B cell (primary cell): ENCODE measurements around the gene MEF2B. TPM values are rescaled to one million over a fixed set of nuclear protein-coding genes. Genes with fewer than 3 reads are reported as not detected.
"Not testable (repeated sequence)": the region's sequence is repeated elsewhere in the genome, so short reads cannot be mapped to it uniquely, and the experiment has no call there.

Experiments used
- ATAC-seq: fragments of 200-7000 bp; cut with Tn5 transposase; one replicate; pipeline ENCODE4 v1.10.0; 2021; ENCODE audit warnings: low read depth, mild to moderate bottlenecking, moderate number of reproducible peaks, moderate library complexity
- CTCF ChIA-PET: fragments of 350-600 bp; sonication (Branson Sonifier 250); formaldehyde crosslinking; loops from one replicate; lab custom pipeline; 2021; ENCODE audit warnings: antibody characterized with exemption, inconsistent platforms; lab: Charles Lee
- POLR2A ChIA-PET: fragments of 350-600 bp; sonication (Branson Sonifier 250); formaldehyde crosslinking; loops from one replicate; lab custom pipeline; 2021; ENCODE audit warnings: antibody characterized with exemption; lab: Charles Lee
- DNase-seq: peaks from one replicate; pipeline ENCODE4 v3.0.0; 2013
- H2AFZ ChIP-seq: 2 replicates; pipeline ENCODE4 v1.6.1; 2012; ENCODE audit warnings: mild to moderate bottlenecking, low read depth, low read length; ENCODE audit not compliant: insufficient read depth, poor library complexity, severe bottlenecking
- H3K27ac ChIP-seq, 2 donors: 1 replicate in 1 of 2; 2 replicates in 1 of 2; pipeline ENCODE4 v1.5.1; 2012 to 2013; ENCODE audit warnings: low read length in 2 of 2, mild to moderate bottlenecking in 2 of 2, moderate library complexity in 1 of 2
- H3K27me3 ChIP-seq, 4 experiments: fragments of 200-600 bp in 1 of 4; sonication (generic) in 1 of 4; replicated peaks in 1 of 4; 1 replicate in 2 of 4; 2 replicates in 2 of 4; pipeline versions ENCODE4 v1.6.1 to v1.7.0; 2013 to 2016; ENCODE audit warnings: low read length in 3 of 4, mild to moderate bottlenecking in 2 of 4, mixed read lengths in 1 of 4, moderate library complexity in 1 of 4; ENCODE audit not compliant: insufficient read depth in 4 of 4, control insufficient read depth in 3 of 4; ENCODE audit errors: control extremely low read depth in 1 of 4
- H3K36me3 ChIP-seq, 2 experiments: replicated peaks in 1 of 2; 1 replicate in 1 of 2; 2 replicates in 1 of 2; pipeline versions ENCODE4 v1.6.1 to v1.7.1; 2013; ENCODE audit warnings: low read length in 1 of 2; ENCODE audit not compliant: insufficient read depth in 2 of 2, control insufficient read depth in 1 of 2; ENCODE audit errors: control extremely low read depth in 1 of 2, extremely low read depth in 1 of 2
- H3K4me1 ChIP-seq, 2 donors: fragments of 200-600 bp in 1 of 2; sonication (generic) in 1 of 2; 1 replicate in 1 of 2; 2 replicates in 1 of 2; pipeline versions ENCODE4 v1.5.1 to v1.6.1; 2013 to 2017; ENCODE audit warnings: low read length in 2 of 2; ENCODE audit not compliant: control insufficient read depth in 2 of 2, insufficient read depth in 2 of 2
- H3K4me2 ChIP-seq: replicated peaks from 2 replicates; pipeline ENCODE3; 2012; ENCODE audit warnings: mild to moderate bottlenecking, low read depth, low read length; ENCODE audit not compliant: poor library complexity, severe bottlenecking
- H3K4me3 ChIP-seq, 5 experiments: fragments of 200-600 bp in 1 of 5; sonication (generic) in 1 of 5; 1 replicate in 3 of 5; 2 replicates in 2 of 5; pipeline versions ENCODE4 v1.5.1 to v1.7.0; 2011 to 2016; ENCODE audit warnings: low read length in 4 of 5, mild to moderate bottlenecking in 4 of 5, low read depth in 2 of 5, control low read depth in 1 of 5, moderate library complexity in 1 of 5; ENCODE audit not compliant: insufficient read depth in 1 of 5; ENCODE audit errors: control extremely low read depth in 1 of 5, extremely low read depth in 1 of 5
- H3K79me2 ChIP-seq: fragments of 200-600 bp; sonication (generic); one replicate; pipeline ENCODE4 v1.6.0; 2016; ENCODE audit warnings: low read length; ENCODE audit not compliant: control insufficient read depth, insufficient read depth
- H3K9ac ChIP-seq: fragments of 200-600 bp; sonication (generic); 2 replicates; pipeline ENCODE4 v1.6.1; 2017; ENCODE audit warnings: mild to moderate bottlenecking, low read length, moderate library complexity
- H3K9me3 ChIP-seq, 3 donors: one replicate each; pipeline versions ENCODE4 v1.6.1 to v1.7.1; 2013; ENCODE audit warnings: low read length in 2 of 3; ENCODE audit not compliant: control insufficient read depth in 2 of 3, insufficient read depth in 1 of 3; ENCODE audit errors: control extremely low read depth in 1 of 3
- H4K20me1 ChIP-seq: 2 replicates; pipeline ENCODE4 v1.6.0; 2012; ENCODE audit warnings: mild to moderate bottlenecking, low read length; ENCODE audit not compliant: insufficient read depth, control insufficient read depth, poor library complexity, severe bottlenecking
- H3K27ac Mint-ChIP-seq: one replicate; pipeline ENCODE4 v1.8.0; 2021; ENCODE audit warnings: mixed read lengths
- H3K27me3 Mint-ChIP-seq: one replicate; pipeline ENCODE4 v1.8.0; 2021; ENCODE audit warnings: mixed read lengths
- H3K4me1 Mint-ChIP-seq: one replicate; pipeline ENCODE4 v1.8.0; 2021; ENCODE audit warnings: mixed read lengths
- H3K4me3 Mint-ChIP-seq: one replicate; pipeline ENCODE4 v1.8.0; 2021; ENCODE audit warnings: mixed read lengths
- H3K9me3 Mint-ChIP-seq: one replicate; pipeline ENCODE4 v1.8.0; 2022; ENCODE audit warnings: mixed read lengths; ENCODE audit not compliant: insufficient read depth
- CTCF ChIP-seq: fragments of 200-600 bp; IDR thresholded peaks from one replicate; pipeline ENCODE4 v1.8.0; 2022; ENCODE audit warnings: antibody characterized with exemption, mild to moderate bottlenecking
- EZH2 ChIP-seq: IDR thresholded peaks from 2 replicates; pipeline ENCODE4 v1.6.1; 2012; ENCODE audit warnings: borderline replicate concordance, low read depth, mild to moderate bottlenecking, moderate library complexity, low read length; ENCODE audit not compliant: insufficient read depth, poor library complexity, severe bottlenecking
- WGBS: methylation state at CpG from one replicate; pipeline ENCODE4 v1.1.5; 2013; ENCODE audit warnings: missing lambda C conversion rate; ENCODE audit not compliant: insufficient coverage; 5-methylcytosine and 5-hydroxymethylcytosine counted together
- intact Hi-C: fragments of 100-400 bp; cut with micrococcal nuclease; formaldehyde crosslinking; loops from one replicate; pipeline ENCODE4 v1.10.0; 2022
- polyA plus RNA-seq: library from polyadenylated mRNA; depleted of rRNA; stranded (reverse); fragments of >200 nt; gene quantifications from 2 replicates; pipeline ENCODE4 v1.2.3, GENCODE V29; 2012
- total RNA-seq, 2 donors: library from RNA; stranded (reverse); fragments of 120-200 nt in 1 of 2; gene quantifications; 1 replicate in 1 of 2; 2 replicates in 1 of 2; pipeline versions ENCODE4 v1.2.3 to v1.2.4, GENCODE V29; 2013 to 2022

MEF2B gene
- total and polyA plus RNA-seq, 2 donors (not counting 1 experiment from before 2014, with no cell fraction given): 4.6 to 5.5 TPM

GRCh38 chr19:19103167-19103566 is 66.9 kb downstream of the MEF2B start:
- no peak for DNase-seq
- Histone ChIP-seq H3K36me3 (peaks cover 0 to 45% of the 10 kb centered on the region in 2 experiments), H3K4me2 (no peak overlapping the region), H3K4me3 (no peak overlapping the region), H3K4me1 (no peaks in the 10 kb centered on the region), H3K9ac (no peak overlapping the region), H2AFZ (no peak overlapping the region), H3K9me3 (no peaks in the 10 kb centered on the region), H4K20me1 (peaks cover 18% of the 10 kb centered on the region), H3K27ac (no peak overlapping the region), H3K79me2 (no peaks in the 10 kb centered on the region), H3K27me3 (no peaks in the 10 kb centered on the region)
- H3K9me3 Mint-ChIP-seq: no peaks in the 10 kb centered on the region
- TF ChIP-seq CTCF (no peak), EZH2 (no peak)
- WGBS: 98% methylated on average over 4 of the region's 11 CpGs
- peaks cover 9% of the 10 kb centered on the region for H3K4me1 Mint-ChIP-seq
- POLR2A ChIA-PET: no interaction called here
- intact Hi-C loops: no loop called here
- H3K27me3 Mint-ChIP-seq: no peaks in the 10 kb centered on the region
- CTCF ChIA-PET: no interaction called here
- H3K27ac Mint-ChIP-seq: no peak overlapping the region
- no peak overlapping the region for H3K4me3 Mint-ChIP-seq
- no peak for ATAC-seq

- H3K4me3 ChIP-seq, H3K4me1 Mint-ChIP-seq, POLR2A ChIA-PET, H3K4me3 Mint-ChIP-seq, H3K27me3 Mint-ChIP-seq, H3K9me3 Mint-ChIP-seq, ATAC-seq, intact Hi-C loops, H3K27ac ChIP-seq, H3K9me3 ChIP-seq, H3K79me2 ChIP-seq, H3K4me1 ChIP-seq, H3K27ac Mint-ChIP-seq, DNase-seq, H3K4me2 ChIP-seq, H2AFZ ChIP-seq, H3K9ac ChIP-seq, H3K27me3 ChIP-seq: not testable (repeated sequence)
- Histone ChIP-seq H3K36me3 (peaks cover 0 to 45% of the 10 kb centered on the region in 2 experiments), H4K20me1 (peaks cover 18% of the 10 kb centered on the region)
- WGBS: 100% methylated on average over 2 of the region's 10 CpGs
- CTCF ChIA-PET: interaction anchor here (1.4 kb wide), 1 partner anchor 13 kb away, joined by 4 read pairs; no protein-coding TSS in a partner anchor
These were observed 67.5 kb downstream of the MEF2B start for GRCh38 chr19:19102566-19102965.
